ENCODE measurements around the gene COPB1.

DNA sequence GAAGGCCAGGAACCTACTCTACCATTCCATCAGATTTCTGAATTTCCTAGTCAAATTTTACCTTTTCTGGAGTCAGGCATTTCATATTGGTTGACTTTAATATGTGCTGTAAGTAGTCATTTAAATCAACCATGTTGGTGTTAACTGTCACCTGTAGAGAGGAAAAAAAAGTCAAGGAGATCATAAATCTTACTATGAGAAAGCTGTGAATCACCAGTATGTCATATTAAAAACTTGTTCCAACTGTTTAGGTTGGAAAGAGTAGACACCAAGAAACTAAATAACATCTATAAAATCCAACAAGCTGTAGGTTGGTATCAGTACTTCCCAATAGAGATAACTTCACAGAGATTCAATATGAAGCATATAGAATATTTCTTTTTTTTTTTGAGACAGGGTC, 39.5 kb downstream of the COPB1 start:
- TF ChIP-seq GATA2 (IDR thresholded peaks at IDR 0.05; ENCODE audit: low read depth, low read length) (no peak), GATA3 (IDR thresholded peaks at IDR 0.05; ENCODE audit: low read depth, low read length) (no peak)
